IMR-90 (cell line): ENCODE results near the gene AJAP1.

Experiments
- CEBPB ChIP-seq: IDR thresholded peaks from 2 replicates; pipeline ENCODE4 v1.6.1; 2012; ENCODE audit warnings: low read depth, low read length, improper control_type of control experiment
- CHD1 ChIP-seq: IDR thresholded peaks from 2 replicates; pipeline ENCODE4 v1.6.1; 2012; ENCODE audit warnings: low read depth, low read length, improper control_type of control experiment
- CTCF ChIP-seq: conservative IDR thresholded peaks from 2 replicates; pipeline ENCODE4 v1.5.1; 2012; ENCODE audit warnings: mild to moderate bottlenecking, low read depth, low read length, improper control_type of control experiment
- ELK1 ChIP-seq: fragments of 150-350 bp; IDR thresholded peaks from 2 replicates; pipeline ENCODE4 v1.6.1; 2016; ENCODE audit warnings: low read depth, mild to moderate bottlenecking, low read length, moderate library complexity, borderline replicate concordance
- FOS ChIP-seq: fragments of 150-350 bp; IDR thresholded peaks from 2 replicates; pipeline ENCODE4 v1.6.1; 2016; ENCODE audit warnings: low read depth, low read length
- MAZ ChIP-seq: IDR thresholded peaks from 2 replicates; pipeline ENCODE4 v1.6.1; 2012; ENCODE audit warnings: low read depth, mild to moderate bottlenecking, low read length, improper control_type of control experiment, moderate library complexity, borderline replicate concordance
- MXI1 ChIP-seq: IDR thresholded peaks from 2 replicates; pipeline ENCODE4 v1.6.1; 2012; ENCODE audit warnings: low read depth, mild to moderate bottlenecking, low read length, moderate library complexity, borderline replicate concordance
- POLR2A ChIP-seq: IDR thresholded peaks from 2 replicates; pipeline ENCODE4 v1.6.1; 2012; ENCODE audit warnings: mild to moderate bottlenecking, low read depth, low read length
- RAD21 ChIP-seq: IDR thresholded peaks from 2 replicates; pipeline ENCODE4 v1.6.1; 2012; ENCODE audit warnings: low read length, improper control_type of control experiment
- RCOR1 ChIP-seq: IDR thresholded peaks from 2 replicates; pipeline ENCODE4 v1.6.1; 2012; ENCODE audit warnings: mild to moderate bottlenecking, low read length, improper control_type of control experiment; ENCODE audit not compliant: insufficient replicate concordance
- RFX5 ChIP-seq: IDR thresholded peaks from 2 replicates; pipeline ENCODE4 v1.8.0; 2012; ENCODE audit warnings: low read depth, mild to moderate bottlenecking, low read length, moderate library complexity
- SMC3 ChIP-seq: fragments of 150-350 bp; IDR thresholded peaks from 2 replicates; pipeline ENCODE4 v1.6.1; 2016; ENCODE audit warnings: low read depth, mild to moderate bottlenecking, antibody characterized with exemption, low read length, moderate library complexity
- USF2 ChIP-seq: fragments of 150-350 bp; IDR thresholded peaks from 2 replicates; pipeline ENCODE4 v1.6.1; 2017; ENCODE audit warnings: mild to moderate bottlenecking, antibody characterized with exemption, low read length, low read depth

- TF ChIP-seq CTCF: no peak
- TF ChIP-seq RFX5: no peak
- no peak for TF ChIP-seq USF2
- TF ChIP-seq MXI1: no peak
- no peak for TF ChIP-seq CHD1
- no peak for TF ChIP-seq RAD21
- no peak for TF ChIP-seq FOS
- TF ChIP-seq MAZ: no peak
- TF ChIP-seq POLR2A: no peak
- no peak for TF ChIP-seq RCOR1
- TF ChIP-seq ELK1: no peak
- no peak for TF ChIP-seq CEBPB
- no peak for TF ChIP-seq SMC3
These were observed at the start of gene AJAP1 for GRCh38 chr1:4653796-4654725.
